ENCODE data around the gene CUBN. TPM values are rescaled to one million over a fixed set of nuclear protein-coding genes. Genes with fewer than 3 reads are reported as not detected.

CUBN gene
- total RNA-seq, 2 donors from 2014 or later = 2.6 to 3.6 TPM

- Histone ChIP-seq H3K4me1 (no peaks in the 10 kb centered on the region), H3K27ac (no peak overlapping the region), H3K27me3 (no peaks in the 10 kb centered on the region), H3K4me3 (no peak overlapping the region), H3K36me3 (replicated peaks in 1 of 2; ENCODE audit: insufficient read depth in 1 of 2, low read depth in 2 of 2) (no peaks in the 10 kb centered on the region), H3K9me3 (no peaks in the 10 kb centered on the region)
- ATAC-seq (no peak), DNase-seq (no peak)
- 83 to 88% methylated on average over 3 of the region's 3 CpGs for WGBS, 2 donors
- intact Hi-C loops (cut with DNase I) = no loop called here
- TF ChIP-seq CTCF (IDR thresholded peaks at IDR 0.05) (no peak), POLR2A (IDR thresholded peaks at IDR 0.05) (no peak)
Measured at GRCh38 chr10:17051851-17052250, 77.8 kb downstream of the CUBN start.

GRCh38 chr10:17049195-17049594, 80.4 kb downstream of the CUBN start:
- intact Hi-C loops (cut with DNase I) = no loop called here
- DNase-seq = no peak
- Histone ChIP-seq H3K9me3 (no peaks in the 10 kb centered on the region), H3K36me3 (replicated peaks in 1 of 2; ENCODE audit: insufficient read depth in 1 of 2, low read depth in 2 of 2) (no peaks in the 10 kb centered on the region), H3K27me3 (no peaks in the 10 kb centered on the region), H3K4me3 (no peak overlapping the region), H3K4me1 (no peaks in the 10 kb centered on the region), H3K27ac (no peak overlapping the region)
- WGBS, 2 donors = 54 to 78% methylated on average over 1 of the region's 1 CpG
- no peak for TF ChIP-seq CTCF (IDR thresholded peaks at IDR 0.05)
- TF ChIP-seq POLR2A (IDR thresholded peaks at IDR 0.05) = no peak
- no peak for ATAC-seq

- TF ChIP-seq CTCF (IDR thresholded peaks at IDR 0.05) = no peak
- no peak for TF ChIP-seq POLR2A (IDR thresholded peaks at IDR 0.05)
- no peak for ATAC-seq
- no peak for DNase-seq
- intact Hi-C loops (cut with DNase I) = no loop called here
- Histone ChIP-seq H3K27me3 (no peaks in the 10 kb centered on the region), H3K9me3 (no peaks in the 10 kb centered on the region), H3K4me1 (no peaks in the 10 kb centered on the region), H3K4me3 (no peak overlapping the region), H3K36me3 (replicated peaks in 1 of 2; ENCODE audit: insufficient read depth in 1 of 2, low read depth in 2 of 2) (no peaks in the 10 kb centered on the region), H3K27ac (no peak overlapping the region)
- 69 to 77% methylated on average over 3 of the region's 3 CpGs for WGBS, 2 donors
Measured at GRCh38 chr10:17047908-17048307, 81.7 kb downstream of the CUBN start.

- intact Hi-C loops (cut with DNase I) = no loop called here
- WGBS, 2 donors = 56 to 59% methylated on average over 1 of the region's 1 CpG
- Histone ChIP-seq H3K27ac (no peak overlapping the region), H3K9me3 (no peaks in the 10 kb centered on the region), H3K4me1 (no peaks in the 10 kb centered on the region), H3K4me3 (no peak overlapping the region), H3K36me3 (replicated peaks in 1 of 2; ENCODE audit: insufficient read depth in 1 of 2, low read depth in 2 of 2) (no peaks in the 10 kb centered on the region), H3K27me3 (no peaks in the 10 kb centered on the region)
- TF ChIP-seq CTCF (IDR thresholded peaks at IDR 0.05) = no peak
- TF ChIP-seq POLR2A (IDR thresholded peaks at IDR 0.05) = no peak
- ATAC-seq (no peak), DNase-seq (no peak)
Measured at GRCh38 chr10:17046989-17047388, 82.6 kb downstream of the CUBN start.

- DNase-seq = no peak
- no peak for TF ChIP-seq CTCF (IDR thresholded peaks at IDR 0.05)
- no peak for TF ChIP-seq POLR2A (IDR thresholded peaks at IDR 0.05)
Measured at GRCh38 chr10:17043586-17043985, 86.0 kb downstream of the CUBN start.

More at GRCh38 chr10:17043586-17043985, 86.0 kb downstream of the CUBN start:
- intact Hi-C loops (cut with DNase I) = no loop called here
- Histone ChIP-seq H3K27ac (no peak overlapping the region), H3K9me3 (no peaks in the 10 kb centered on the region), H3K27me3 (no peaks in the 10 kb centered on the region), H3K4me1 (no peaks in the 10 kb centered on the region), H3K36me3 (replicated peaks in 1 of 2; ENCODE audit: insufficient read depth in 1 of 2, low read depth in 2 of 2) (no peaks in the 10 kb centered on the region), H3K4me3 (no peak overlapping the region)
- ATAC-seq = no peak
- WGBS, 2 donors = 66 to 76% methylated on average over 8 of the region's 8 CpGs
